ENCODE results near the gene PRCC. TPM values are rescaled to one million over a fixed set of nuclear protein-coding genes. Genes with fewer than 3 reads are reported as not detected.
A peak's percentile ranks its signal among the peaks of the same experiment; 100 is the strongest.

Gene PRCC
- total and polyA plus RNA-seq, 2 of the 13 experiments (the other 11 are each of a cell fraction or from before 2014, with no cell fraction given): 24.2 to 40.5 TPM

DNA sequence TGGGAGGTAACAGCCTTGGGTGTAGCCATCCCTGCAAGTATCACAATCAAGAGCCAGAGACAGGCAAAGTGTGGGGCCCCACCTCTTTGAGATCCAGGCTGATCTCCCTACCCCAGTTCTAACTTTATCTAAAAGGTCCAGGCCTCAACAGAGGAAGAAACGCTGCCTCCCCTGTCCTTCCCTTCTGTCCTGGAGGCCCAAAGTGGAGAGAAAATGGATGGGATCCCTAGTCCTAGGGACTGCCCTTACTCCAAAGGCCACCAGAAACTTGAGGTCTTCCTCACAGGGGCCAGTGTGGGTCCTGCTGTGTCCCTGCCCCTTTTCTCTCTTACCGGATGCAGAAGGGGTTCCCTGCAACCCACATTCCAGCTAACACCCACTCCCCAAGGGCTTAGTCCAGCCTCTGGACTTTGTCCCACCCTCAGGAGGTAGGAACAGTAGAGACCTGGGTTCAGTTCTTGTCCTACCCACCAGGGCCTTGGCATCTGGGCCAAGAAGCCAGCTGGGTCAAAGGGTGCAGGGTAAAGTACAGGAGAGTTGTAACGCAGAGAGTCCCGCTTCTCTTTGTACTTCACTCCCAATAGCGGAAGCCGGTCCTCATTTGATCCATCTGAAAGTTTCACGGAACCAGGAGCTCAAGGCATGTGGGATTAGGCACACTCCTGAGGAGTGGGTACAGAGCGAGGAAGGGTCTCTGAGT, 17.8 kb upstream of the PRCC start (continued):
- TF ChIP-seq, protein P1, sequence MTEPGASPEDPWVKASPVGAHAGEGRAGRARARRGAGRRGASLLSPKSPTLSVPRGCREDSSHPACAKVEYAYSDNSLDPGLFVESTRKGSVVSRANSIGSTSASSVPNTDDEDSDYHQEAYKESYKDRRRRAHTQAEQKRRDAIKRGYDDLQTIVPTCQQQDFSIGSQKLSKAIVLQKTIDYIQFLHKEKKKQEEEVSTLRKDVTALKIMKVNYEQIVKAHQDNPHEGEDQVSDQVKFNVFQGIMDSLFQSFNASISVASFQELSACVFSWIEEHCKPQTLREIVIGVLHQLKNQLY (CRISPR knock-in tag; IDR thresholded peaks at IDR 0.05): no peak
- TF ChIP-seq RAD21 (CRISPR knock-in tag; IDR thresholded peaks at IDR 0.05): no peak
- TF ChIP-seq, protein P2, sequence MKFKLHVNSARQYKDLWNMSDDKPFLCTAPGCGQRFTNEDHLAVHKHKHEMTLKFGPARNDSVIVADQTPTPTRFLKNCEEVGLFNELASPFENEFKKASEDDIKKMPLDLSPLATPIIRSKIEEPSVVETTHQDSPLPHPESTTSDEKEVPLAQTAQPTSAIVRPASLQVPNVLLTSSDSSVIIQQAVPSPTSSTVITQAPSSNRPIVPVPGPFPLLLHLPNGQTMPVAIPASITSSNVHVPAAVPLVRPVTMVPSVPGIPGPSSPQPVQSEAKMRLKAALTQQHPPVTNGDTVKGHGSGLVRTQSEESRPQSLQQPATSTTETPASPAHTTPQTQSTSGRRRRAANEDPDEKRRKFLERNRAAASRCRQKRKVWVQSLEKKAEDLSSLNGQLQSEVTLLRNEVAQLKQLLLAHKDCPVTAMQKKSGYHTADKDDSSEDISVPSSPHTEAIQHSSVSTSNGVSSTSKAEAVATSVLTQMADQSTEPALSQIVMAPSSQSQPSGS (CRISPR knock-in tag; IDR thresholded peaks at IDR 0.05): no peak
- no peak for TF ChIP-seq ZNF235 (CRISPR knock-in tag; IDR thresholded peaks at IDR 0.05; ENCODE audit: borderline replicate concordance)
- TF ChIP-seq ZNF468 (CRISPR knock-in tag; IDR thresholded peaks at IDR 0.05): no peak
- no peak for TF ChIP-seq ZNF34 (CRISPR knock-in tag; IDR thresholded peaks at IDR 0.05; ENCODE audit: borderline replicate concordance)
- TF ChIP-seq KDM1A (CRISPR knock-in tag; IDR thresholded peaks at IDR 0.05): no peak
- TF ChIP-seq ZNF839 (CRISPR knock-in tag; IDR thresholded peaks at IDR 0.05; ENCODE audit: borderline replicate concordance): no peak
- TF ChIP-seq ZNF382 (CRISPR knock-in tag; IDR thresholded peaks at IDR 0.05; ENCODE audit: borderline replicate concordance): no peak
- TF ChIP-seq FOXO1 (CRISPR knock-in tag; IDR thresholded peaks at IDR 0.05): no peak
- TF ChIP-seq, protein P3, sequence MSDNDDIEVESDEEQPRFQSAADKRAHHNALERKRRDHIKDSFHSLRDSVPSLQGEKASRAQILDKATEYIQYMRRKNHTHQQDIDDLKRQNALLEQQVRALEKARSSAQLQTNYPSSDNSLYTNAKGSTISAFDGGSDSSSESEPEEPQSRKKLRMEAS (IDR thresholded peaks at IDR 0.05): 0 out of 2 replicates have a peak, but pooled peaks have one; percentile 37
- TF ChIP-seq TGIF2 (CRISPR knock-in tag; IDR thresholded peaks at IDR 0.05): no peak
- TF ChIP-seq, protein P4, sequence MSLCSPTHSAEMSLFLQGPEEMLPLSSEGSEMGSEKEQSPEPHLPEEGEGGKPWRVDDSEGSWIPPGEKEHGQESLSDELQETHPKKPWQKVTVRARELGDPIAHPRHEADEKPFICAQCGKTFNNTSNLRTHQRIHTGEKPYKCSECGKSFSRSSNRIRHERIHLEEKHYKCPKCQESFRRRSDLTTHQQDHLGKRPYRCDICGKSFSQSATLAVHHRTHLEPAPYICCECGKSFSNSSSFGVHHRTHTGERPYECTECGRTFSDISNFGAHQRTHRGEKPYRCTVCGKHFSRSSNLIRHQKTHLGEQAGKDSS (CRISPR knock-in tag; IDR thresholded peaks at IDR 0.05; ENCODE audit: borderline replicate concordance, low read depth): 0 out of 2 replicates have a peak, but pooled peaks have one; percentile 25
- TF ChIP-seq, protein P5, sequence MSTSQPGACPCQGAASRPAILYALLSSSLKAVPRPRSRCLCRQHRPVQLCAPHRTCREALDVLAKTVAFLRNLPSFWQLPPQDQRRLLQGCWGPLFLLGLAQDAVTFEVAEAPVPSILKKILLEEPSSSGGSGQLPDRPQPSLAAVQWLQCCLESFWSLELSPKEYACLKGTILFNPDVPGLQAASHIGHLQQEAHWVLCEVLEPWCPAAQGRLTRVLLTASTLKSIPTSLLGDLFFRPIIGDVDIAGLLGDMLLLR (CRISPR knock-in tag; IDR thresholded peaks at IDR 0.05): no peak
- TF ChIP-seq, protein P6, sequence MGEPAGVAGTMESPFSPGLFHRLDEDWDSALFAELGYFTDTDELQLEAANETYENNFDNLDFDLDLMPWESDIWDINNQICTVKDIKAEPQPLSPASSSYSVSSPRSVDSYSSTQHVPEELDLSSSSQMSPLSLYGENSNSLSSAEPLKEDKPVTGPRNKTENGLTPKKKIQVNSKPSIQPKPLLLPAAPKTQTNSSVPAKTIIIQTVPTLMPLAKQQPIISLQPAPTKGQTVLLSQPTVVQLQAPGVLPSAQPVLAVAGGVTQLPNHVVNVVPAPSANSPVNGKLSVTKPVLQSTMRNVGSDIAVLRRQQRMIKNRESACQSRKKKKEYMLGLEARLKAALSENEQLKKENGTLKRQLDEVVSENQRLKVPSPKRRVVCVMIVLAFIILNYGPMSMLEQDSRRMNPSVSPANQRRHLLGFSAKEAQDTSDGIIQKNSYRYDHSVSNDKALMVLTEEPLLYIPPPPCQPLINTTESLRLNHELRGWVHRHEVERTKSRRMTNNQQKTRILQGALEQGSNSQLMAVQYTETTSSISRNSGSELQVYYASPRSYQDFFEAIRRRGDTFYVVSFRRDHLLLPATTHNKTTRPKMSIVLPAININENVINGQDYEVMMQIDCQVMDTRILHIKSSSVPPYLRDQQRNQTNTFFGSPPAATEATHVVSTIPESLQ (CRISPR knock-in tag; conservative IDR thresholded peaks at IDR 0.05): no peak
- no peak for TF ChIP-seq ZMAT3 (CRISPR knock-in tag; conservative IDR thresholded peaks at IDR 0.05)
- TF ChIP-seq, protein P7, sequence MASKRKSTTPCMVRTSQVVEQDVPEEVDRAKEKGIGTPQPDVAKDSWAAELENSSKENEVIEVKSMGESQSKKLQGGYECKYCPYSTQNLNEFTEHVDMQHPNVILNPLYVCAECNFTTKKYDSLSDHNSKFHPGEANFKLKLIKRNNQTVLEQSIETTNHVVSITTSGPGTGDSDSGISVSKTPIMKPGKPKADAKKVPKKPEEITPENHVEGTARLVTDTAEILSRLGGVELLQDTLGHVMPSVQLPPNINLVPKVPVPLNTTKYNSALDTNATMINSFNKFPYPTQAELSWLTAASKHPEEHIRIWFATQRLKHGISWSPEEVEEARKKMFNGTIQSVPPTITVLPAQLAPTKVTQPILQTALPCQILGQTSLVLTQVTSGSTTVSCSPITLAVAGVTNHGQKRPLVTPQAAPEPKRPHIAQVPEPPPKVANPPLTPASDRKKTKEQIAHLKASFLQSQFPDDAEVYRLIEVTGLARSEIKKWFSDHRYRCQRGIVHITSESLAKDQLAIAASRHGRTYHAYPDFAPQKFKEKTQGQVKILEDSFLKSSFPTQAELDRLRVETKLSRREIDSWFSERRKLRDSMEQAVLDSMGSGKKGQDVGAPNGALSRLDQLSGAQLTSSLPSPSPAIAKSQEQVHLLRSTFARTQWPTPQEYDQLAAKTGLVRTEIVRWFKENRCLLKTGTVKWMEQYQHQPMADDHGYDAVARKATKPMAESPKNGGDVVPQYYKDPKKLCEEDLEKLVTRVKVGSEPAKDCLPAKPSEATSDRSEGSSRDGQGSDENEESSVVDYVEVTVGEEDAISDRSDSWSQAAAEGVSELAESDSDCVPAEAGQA (IDR thresholded peaks at IDR 0.05; ENCODE audit: low read depth): no peak
- TF ChIP-seq, protein P7 (CRISPR knock-in tag; IDR thresholded peaks at IDR 0.05; ENCODE audit: borderline replicate concordance): no peak
